SH-SY5Y (cell line): ENCODE measurements around the gene ATG10.

Experiments used
- GATA2 ChIP-seq: IDR thresholded peaks from 2 replicates; pipeline ENCODE4 v1.6.1; 2011; ENCODE audit warnings: mild to moderate bottlenecking, low read depth, low read length
- GATA3 ChIP-seq: IDR thresholded peaks from 2 replicates; pipeline ENCODE4 v1.6.1; 2011; ENCODE audit warnings: low read depth, mild to moderate bottlenecking, low read length, moderate library complexity

DNA sequence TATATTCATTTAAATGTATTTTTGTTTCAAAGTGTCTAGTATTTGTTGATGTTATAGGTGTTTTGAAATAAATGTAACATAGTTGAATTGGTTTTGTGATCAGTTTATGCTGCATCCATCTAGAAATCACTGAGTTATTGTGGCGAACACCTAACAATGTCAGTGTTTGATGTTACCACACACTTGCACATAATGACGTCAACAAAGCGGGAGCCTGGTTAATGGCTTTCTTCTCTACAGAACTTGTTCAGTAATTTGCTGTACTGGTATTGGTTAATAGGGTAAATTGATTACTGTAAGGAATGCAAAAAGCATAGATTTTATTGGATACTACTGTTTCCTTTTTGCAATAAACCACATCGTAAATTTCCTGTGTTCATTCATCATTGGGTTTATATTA, 133.0 kb downstream of the ATG10 start:
- TF ChIP-seq GATA2, result no peak
- no peak for TF ChIP-seq GATA3
